Keratinocyte (primary cell): ENCODE data around the gene DR1. TPM values are rescaled to one million over a fixed set of nuclear protein-coding genes. Genes with fewer than 3 reads are reported as not detected.

ENCODE experiments used
- DNase-seq: peaks from one replicate; pipeline ENCODE4 v3.0.0-alpha.2; 2011; ENCODE audit warnings: low read depth, missing footprints, low spot score
- FAIRE-seq: peaks from 2 replicates; lab custom pipeline; 2011; peaks lifted over from hg19 to GRCh38; lab: Jason Lieb, UNC
- H2AFZ ChIP-seq: 2 replicates; pipeline ENCODE4 v1.6.0; 2012; ENCODE audit warnings: low read length, control low read depth, inconsistent platforms; ENCODE audit not compliant: control insufficient read depth
- H3K27ac ChIP-seq: 2 replicates; pipeline ENCODE4 v1.5.1; 2011; ENCODE audit warnings: low read length; ENCODE audit not compliant: control insufficient read depth, insufficient read depth
- H3K27me3 ChIP-seq: 3 replicates; pipeline ENCODE4 v1.6.0; 2011; ENCODE audit warnings: low read length; ENCODE audit not compliant: control insufficient read depth, insufficient read depth; ENCODE audit errors: extremely low read depth
- H3K36me3 ChIP-seq, 2 experiments: 2 replicates in 1 of 2; 3 replicates in 1 of 2; pipeline ENCODE4 v1.5.1; 2011; ENCODE audit warnings: low read length in 2 of 2, mild to moderate bottlenecking in 1 of 2; ENCODE audit not compliant: control insufficient read depth in 2 of 2, insufficient read depth in 2 of 2; ENCODE audit errors: extremely low read depth in 1 of 2
- H3K4me1 ChIP-seq: 3 replicates; pipeline ENCODE4 v1.5.1; 2011; ENCODE audit warnings: low read length; ENCODE audit not compliant: control insufficient read depth, insufficient read depth; ENCODE audit errors: extremely low read depth
- H3K4me2 ChIP-seq: 3 replicates; pipeline ENCODE4 v1.6.0; 2011; ENCODE audit warnings: low read depth, low read length; ENCODE audit not compliant: control insufficient read depth, insufficient read depth; ENCODE audit errors: extremely low read depth
- H3K4me3 ChIP-seq, 3 experiments: fragments of 200-600 bp in 1 of 3; sonication (generic) in 1 of 3; 2 replicates in 2 of 3; 3 replicates in 1 of 3; pipeline ENCODE4 v1.5.1; 2011 to 2016; ENCODE audit warnings: low read length in 3 of 3, mild to moderate bottlenecking in 3 of 3, control low read depth in 2 of 3, inconsistent platforms in 1 of 3, low read depth in 1 of 3, mixed read lengths in 1 of 3, mixed run types in 1 of 3, moderate library complexity in 1 of 3; ENCODE audit not compliant: control insufficient read depth in 2 of 3, insufficient read depth in 2 of 3; ENCODE audit errors: extremely low read depth in 1 of 3
- H3K79me2 ChIP-seq: 2 replicates; pipeline ENCODE4 v1.6.0; 2012; ENCODE audit warnings: low read length; ENCODE audit not compliant: control insufficient read depth, insufficient read depth
- H3K9ac ChIP-seq: 3 replicates; pipeline ENCODE4 v1.6.0; 2011; ENCODE audit warnings: low read length; ENCODE audit not compliant: control insufficient read depth, insufficient read depth; ENCODE audit errors: extremely low read depth
- H3K9me1 ChIP-seq: 3 replicates; pipeline ENCODE4 v1.6.0; 2011; ENCODE audit warnings: low read length; ENCODE audit not compliant: control insufficient read depth, insufficient read depth; ENCODE audit errors: extremely low read depth
- H3K9me3 ChIP-seq: 2 replicates; pipeline ENCODE4 v1.5.1; 2012; ENCODE audit warnings: low read depth, low read length; ENCODE audit not compliant: control insufficient read depth
- H4K20me1 ChIP-seq: 3 replicates; pipeline ENCODE4 v1.6.0; 2011; ENCODE audit warnings: low read length; ENCODE audit not compliant: control insufficient read depth, insufficient read depth; ENCODE audit errors: extremely low read depth
- EZH2 ChIP-seq: IDR thresholded peaks from one replicate; pipeline ENCODE4 v1.6.1; 2012; ENCODE audit warnings: inconsistent platforms, mild to moderate bottlenecking, low read length, moderate library complexity
- dilution Hi-C: fragments of 300-500 bp; cut with MboI; formaldehyde crosslinking; loops from one replicate; pipeline ENCODE4 v1.7.0; 2020; ENCODE audit warnings: low sequenced_read_pairs; ENCODE audit not compliant: extremely low pct_ligation_motif_present
- polyA plus RNA-seq, 5 experiments: library from polyadenylated mRNA; depleted of rRNA in 3 of 5; stranded (reverse) in 3 of 5; stranded (forward) in 1 of 5; unstranded in 1 of 5; fragments of >200 nt; gene quantifications; 1 replicate in 1 of 5; 2 replicates in 3 of 5; 3 replicates in 1 of 5; pipeline versions ENCODE4 v1.2.1 to v1.2.3, GENCODE V29; 2011 to 2012; ENCODE audit warnings: missing spikeins in 2 of 5, low read depth in 1 of 5, low replicate concordance in 1 of 5
- TF ChIP-seq, protein P1 (sequence below), 3 experiments: IDR thresholded peaks in 1 of 3; conservative IDR thresholded peaks in 1 of 3; optimal IDR thresholded peaks in 1 of 3; 2 replicates in 2 of 3; 3 replicates in 1 of 3; pipeline versions ENCODE3 to v1.5.1; 2011; ENCODE audit warnings: low read length in 3 of 3, mild to moderate bottlenecking in 3 of 3, moderate library complexity in 2 of 3, control low read depth in 1 of 3, inconsistent platforms in 1 of 3; ENCODE audit not compliant: insufficient read depth in 2 of 3; ENCODE audit errors: extremely low read depth in 1 of 3

The DR1 gene
- polyA plus RNA-seq, 1 donor (not counting 4 experiments of a cell fraction or from before 2014, with no cell fraction given), result 47.9 TPM

- no peaks in the 10 kb centered on the region for H3K9me3 ChIP-seq
- no peak for DNase-seq
- dilution Hi-C loops, result no loop called here
Observed at GRCh38 chr1:93317943-93318342, 27.8 kb upstream of the DR1 start.

DNA sequence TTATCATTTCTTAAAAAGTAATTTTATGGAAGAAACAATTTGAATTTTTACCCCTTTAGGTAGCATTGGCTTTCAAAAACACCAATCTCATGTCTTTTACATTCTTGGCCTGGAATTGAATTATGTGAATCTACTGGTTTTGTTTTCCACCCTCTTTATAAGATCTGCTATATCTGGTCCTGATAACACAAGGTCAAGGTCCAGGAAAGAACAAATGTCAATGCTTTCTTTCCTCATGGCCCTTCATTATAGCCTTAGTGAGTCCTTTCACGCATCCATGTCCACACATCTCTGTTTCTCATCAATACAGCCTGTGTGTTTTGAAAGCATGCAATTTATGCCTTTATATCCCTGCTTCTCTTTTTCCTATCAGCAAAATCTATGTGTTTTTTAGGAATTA is 24.0 kb upstream of the DR1 start:
- Histone ChIP-seq H3K9me3 (no peaks in the 10 kb centered on the region), H3K4me2 (no peak overlapping the region), H3K9ac (no peak overlapping the region), H2AFZ (no peak overlapping the region), H3K4me3 (no peak overlapping the region), H3K9me1 (peaks cover 3% of the 10 kb centered on the region), H3K79me2 (no peaks in the 10 kb centered on the region), H3K27me3 (no peaks in the 10 kb centered on the region), H3K27ac (no peak overlapping the region), H3K36me3 (no peaks in the 10 kb centered on the region), H4K20me1 (no peaks in the 10 kb centered on the region), H3K4me1 (peaks cover 41% of the 10 kb centered on the region)
- DNase-seq (no peak), FAIRE-seq (no peak)
- dilution Hi-C loops, result no loop called here
- no peak for TF ChIP-seq EZH2
- TF ChIP-seq, protein P1, sequence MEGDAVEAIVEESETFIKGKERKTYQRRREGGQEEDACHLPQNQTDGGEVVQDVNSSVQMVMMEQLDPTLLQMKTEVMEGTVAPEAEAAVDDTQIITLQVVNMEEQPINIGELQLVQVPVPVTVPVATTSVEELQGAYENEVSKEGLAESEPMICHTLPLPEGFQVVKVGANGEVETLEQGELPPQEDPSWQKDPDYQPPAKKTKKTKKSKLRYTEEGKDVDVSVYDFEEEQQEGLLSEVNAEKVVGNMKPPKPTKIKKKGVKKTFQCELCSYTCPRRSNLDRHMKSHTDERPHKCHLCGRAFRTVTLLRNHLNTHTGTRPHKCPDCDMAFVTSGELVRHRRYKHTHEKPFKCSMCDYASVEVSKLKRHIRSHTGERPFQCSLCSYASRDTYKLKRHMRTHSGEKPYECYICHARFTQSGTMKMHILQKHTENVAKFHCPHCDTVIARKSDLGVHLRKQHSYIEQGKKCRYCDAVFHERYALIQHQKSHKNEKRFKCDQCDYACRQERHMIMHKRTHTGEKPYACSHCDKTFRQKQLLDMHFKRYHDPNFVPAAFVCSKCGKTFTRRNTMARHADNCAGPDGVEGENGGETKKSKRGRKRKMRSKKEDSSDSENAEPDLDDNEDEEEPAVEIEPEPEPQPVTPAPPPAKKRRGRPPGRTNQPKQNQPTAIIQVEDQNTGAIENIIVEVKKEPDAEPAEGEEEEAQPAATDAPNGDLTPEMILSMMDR (optimal IDR thresholded peaks at IDR 0.05 in 1 of 3, IDR thresholded peaks at IDR 0.05 in 1 of 3, conservative IDR thresholded peaks at IDR 0.05 in 1 of 3; ENCODE audit: extremely low read depth in 1 of 3, insufficient read depth in 2 of 3, low read length in 3 of 3), result no peak

More at GRCh38 chr1:93317943-93318342, 27.8 kb upstream of the DR1 start:
- TF ChIP-seq, protein P1 (optimal IDR thresholded peaks at IDR 0.05 in 1 of 3, IDR thresholded peaks at IDR 0.05 in 1 of 3, conservative IDR thresholded peaks at IDR 0.05 in 1 of 3; ENCODE audit: extremely low read depth in 1 of 3, insufficient read depth in 2 of 3, low read length in 3 of 3), result no peak
- no peak for TF ChIP-seq EZH2
- Histone ChIP-seq H3K9ac (no peak overlapping the region), H3K79me2 (no peaks in the 10 kb centered on the region), H4K20me1 (no peaks in the 10 kb centered on the region), H3K4me1 (peaks cover 14% of the 10 kb centered on the region), H3K9me1 (no peaks in the 10 kb centered on the region), H3K4me3 (no peak overlapping the region), H3K4me2 (no peak overlapping the region), H3K36me3 (no peaks in the 10 kb centered on the region), H2AFZ (no peak overlapping the region), H3K27me3 (no peaks in the 10 kb centered on the region), H3K27ac (no peak overlapping the region)
- FAIRE-seq, result no peak
